K562 (cell line): ENCODE data around the gene SLC4A5. TPM values are rescaled to one million over a fixed set of nuclear protein-coding genes. Genes with fewer than 3 reads are reported as not detected.
A peak's percentile ranks its signal among the peaks of the same experiment; 100 is the strongest.

Source experiments
- CREB1 ChIP-seq, 2 experiments: sonication (generic) in 1 of 2; formaldehyde crosslinking in 1 of 2; IDR thresholded peaks; 2 replicates each; pipeline versions ENCODE4 v1.6.1 to v1.8.0; 2012 to 2022; ENCODE audit warnings: inconsistent platforms in 1 of 2, mild to moderate bottlenecking in 1 of 2, missing genetic modification reagents in 1 of 2, moderate library complexity in 1 of 2
- CREB5 ChIP-seq: fragments of 250-450 bp; sonication (Bioruptor Pico); IDR thresholded peaks from 2 replicates; pipeline ENCODE4 v1.5.0; 2020; ENCODE audit warnings: mild to moderate bottlenecking
- PCBP2 ChIP-seq: fragments of 200-400 bp; formaldehyde crosslinking; IDR thresholded peaks from 2 replicates; pipeline ENCODE4 v1.6.1; 2018; ENCODE audit warnings: low read length, low read depth, mild to moderate bottlenecking, moderate library complexity; ENCODE audit not compliant: poor library complexity, severe bottlenecking
- PURB ChIP-seq: sonication (generic); formaldehyde crosslinking; IDR thresholded peaks from 2 replicates; pipeline ENCODE4 v1.9.0; 2021; ENCODE audit warnings: low read depth, mild to moderate bottlenecking, missing genetic modification reagents
- REST ChIP-seq, 2 experiments: fragments of 450-650 bp; formaldehyde crosslinking in 1 of 2; IDR thresholded peaks; 2 replicates each; pipeline versions ENCODE4 v1.4.0 to v1.6.1; 2014 to 2020; ENCODE audit warnings: mild to moderate bottlenecking in 2 of 2, borderline replicate concordance in 1 of 2, low read depth in 1 of 2
- RHOXF2B ChIP-seq: fragments of 250-450 bp; sonication (Bioruptor Pico); conservative IDR thresholded peaks from 2 replicates; pipeline ENCODE4 v1.5.1; 2021
- STAT5A ChIP-seq: IDR thresholded peaks from 2 replicates; pipeline ENCODE4 v1.6.1; 2012; ENCODE audit warnings: low read length, inconsistent platforms, borderline replicate concordance
- ZNF316 ChIP-seq: fragments of 450-650 bp; IDR thresholded peaks from 2 replicates; pipeline ENCODE4 v1.6.1; 2016
- ZNF407 ChIP-seq: fragments of 450-650 bp; IDR thresholded peaks from 2 replicates; pipeline ENCODE4 v1.6.1; 2016; ENCODE audit warnings: low read depth
- polyA plus RNA-seq, 8 experiments: library from polyadenylated mRNA; depleted of rRNA in 4 of 8; stranded (reverse) in 5 of 8; unstranded in 3 of 8; fragments of >200 nt; fragmentation: Nextera tagmentation in 2 of 8; fragmentation: Illumina TruSeq in 1 of 8; extraction: Ambion mirVana in 2 of 8; extraction: Trizol in 1 of 8; gene quantifications; 2 replicates each; pipeline versions ENCODE4 v1.2.1 to v1.2.3, GENCODE V29; 2011 to 2014; ENCODE audit warnings: inconsistent platforms in 1 of 8, missing spikeins in 1 of 8
- total RNA-seq, 7 experiments: library from RNA; depleted of rRNA in 6 of 7; stranded (reverse); fragments of >200 nt in 6 of 7; fragmentation: Illumina TruSeq in 2 of 7; extraction: Trizol in 2 of 7; gene quantifications; 2 replicates each; pipeline versions ENCODE4 v1.2.1 to v1.2.3, GENCODE V29; 2011 to 2021; ENCODE audit warnings: low replicate concordance in 1 of 7

SLC4A5 gene
- total and polyA plus RNA-seq, 9 of the 15 experiments (the other 6 are each of a cell fraction or from before 2014, with no cell fraction given): 0.03 to 0.77 (median 0.14) TPM; not detected in 1

GRCh38 chr2:74316627-74317295, 26.5 kb downstream of the SLC4A5 start (continued):
- peak; percentile 52; the same call in 1 of the 2 replicates for TF ChIP-seq REST (IDR thresholded peaks at IDR 0.05; ENCODE audit: borderline replicate concordance)
- TF ChIP-seq REST (CRISPR knock-in tag; IDR thresholded peaks at IDR 0.05; ENCODE audit: low read depth): no peak
- no peak for TF ChIP-seq PCBP2
- no peak for TF ChIP-seq PURB (CRISPR knock-in tag)
- no peak for TF ChIP-seq STAT5A
- TF ChIP-seq ZNF316: no peak
- no peak for TF ChIP-seq CREB1 (IDR thresholded peaks at IDR 0.05)
- no peak for TF ChIP-seq CREB1 (CRISPR knock-in tag; IDR thresholded peaks at IDR 0.05)
- no peak for TF ChIP-seq ZNF407
- TF ChIP-seq CREB5 (CRISPR knock-in tag): no peak
- TF ChIP-seq RHOXF2B (CRISPR knock-in tag): no peak
